NCI-H2196 (cell line): ENCODE results near the gene SF3A1.

Experiments used
- DNase-seq: peaks from one replicate; lab custom pipeline; 2025; ENCODE audit not compliant: unreplicated experiment; lab: John Stamatoyannopoulos, UW

Gene SF3A1

DNA sequence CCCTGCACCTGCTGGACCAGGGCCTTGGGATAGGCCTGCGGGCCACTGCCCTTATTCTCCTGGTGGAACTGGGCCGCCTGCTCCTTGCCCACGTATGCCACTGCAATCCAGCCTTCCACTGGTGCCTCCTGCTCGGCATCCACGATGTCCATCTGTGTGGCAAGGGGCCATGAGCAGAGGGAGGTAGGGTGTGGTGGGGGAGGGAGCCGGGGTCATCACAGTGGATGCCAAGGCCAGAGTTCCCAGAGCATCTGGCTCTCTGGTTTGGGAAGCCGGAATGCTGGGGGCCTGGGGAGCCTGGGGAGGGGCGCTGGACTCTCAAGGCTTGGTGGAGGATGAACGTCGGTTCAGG lies 29.9 kb upstream of the SF3A1 start:
- no peak for DNase-seq

GRCh38 chr22:30385942-30386341 lies 29.2 kb upstream of the SF3A1 start:
- DNase-seq, result no peak

DNA sequence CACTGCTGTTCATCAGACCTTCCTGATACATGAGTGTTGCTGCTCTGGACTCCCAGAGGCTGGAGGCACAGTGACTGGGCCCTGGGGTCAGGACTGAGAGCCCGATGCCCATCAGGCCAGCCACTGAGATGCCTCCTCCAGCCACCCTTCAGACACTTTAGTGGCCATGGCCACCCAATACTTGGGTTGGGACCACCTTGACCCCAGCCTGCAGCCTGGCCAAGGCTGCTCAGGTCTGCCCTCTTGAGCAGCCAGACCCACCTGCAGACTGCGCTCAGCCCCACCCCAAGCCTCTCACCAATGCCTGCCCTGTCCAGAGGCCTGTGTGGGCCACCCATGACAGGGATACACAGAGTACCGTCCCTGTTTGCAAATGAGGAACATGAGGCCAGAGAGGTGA lies 26.4 kb upstream of the SF3A1 start:
- no peak for DNase-seq

- DNase-seq, result no peak
Measured at GRCh38 chr22:30382340-30382739, 25.6 kb upstream of the SF3A1 start.

GRCh38 chr22:30381264-30381663 lies 24.6 kb upstream of the SF3A1 start:
- DNase-seq, result no peak

- DNase-seq, result no peak
Measured at GRCh38 chr22:30380011-30380410, 23.3 kb upstream of the SF3A1 start.

DNA sequence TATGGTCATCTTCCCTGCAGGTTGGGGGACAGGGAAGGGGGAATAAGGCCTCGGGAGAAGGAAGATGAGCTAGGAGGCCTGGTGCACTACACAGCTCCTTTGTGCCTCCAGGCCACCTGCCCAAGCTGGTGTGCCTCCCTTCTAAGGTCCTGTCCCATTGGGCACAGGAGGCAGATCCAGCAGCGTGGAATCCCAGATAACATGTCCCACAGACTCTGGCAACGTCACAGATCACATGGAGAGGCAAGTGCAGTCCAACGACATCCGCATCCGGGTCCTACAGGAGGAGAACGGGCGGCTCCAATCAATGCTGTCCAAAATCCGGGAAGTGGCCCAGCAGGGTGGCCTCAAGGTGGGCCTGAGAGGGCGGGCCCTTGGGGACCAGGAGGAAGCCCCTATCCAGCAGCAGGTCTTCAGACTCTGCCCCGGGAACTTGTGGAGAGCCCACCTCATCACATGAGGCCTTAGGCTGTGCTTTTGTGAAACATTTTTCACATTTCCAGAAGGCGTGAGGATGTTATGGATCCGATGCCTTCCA lies 18.7 kb upstream of the SF3A1 start:
- DNase-seq, result no peak

- DNase-seq, result no peak
Measured at GRCh38 chr22:30373331-30374325, 16.9 kb upstream of the SF3A1 start.

- no peak for DNase-seq
Measured at GRCh38 chr22:30372915-30373314, 16.2 kb upstream of the SF3A1 start.

GRCh38 chr22:30371981-30372380 lies 15.3 kb upstream of the SF3A1 start:
- no peak for DNase-seq

DNA sequence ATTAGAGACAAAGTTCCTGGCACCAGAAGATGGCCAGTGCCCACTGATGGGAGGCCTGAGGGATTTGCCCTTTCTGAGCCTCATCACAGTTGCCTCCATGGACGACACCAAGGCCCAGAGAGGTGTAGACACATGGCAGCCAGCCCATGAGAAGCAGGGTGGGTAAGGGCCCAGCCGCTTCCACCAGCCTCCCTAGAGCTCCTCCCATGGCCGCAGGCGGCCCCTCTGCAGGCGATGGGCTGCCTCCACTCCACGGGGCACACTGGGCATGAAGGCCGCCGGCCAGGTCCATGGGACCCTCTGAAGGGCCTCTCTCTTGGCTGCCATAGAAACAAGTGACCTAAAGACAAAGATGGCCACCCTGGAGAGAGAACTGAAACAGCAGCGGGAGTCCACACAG lies 14.6 kb upstream of the SF3A1 start:
- DNase-seq, result no peak

- no peak for DNase-seq
Measured at GRCh38 chr22:30370641-30371230, 14.0 kb upstream of the SF3A1 start.

DNA sequence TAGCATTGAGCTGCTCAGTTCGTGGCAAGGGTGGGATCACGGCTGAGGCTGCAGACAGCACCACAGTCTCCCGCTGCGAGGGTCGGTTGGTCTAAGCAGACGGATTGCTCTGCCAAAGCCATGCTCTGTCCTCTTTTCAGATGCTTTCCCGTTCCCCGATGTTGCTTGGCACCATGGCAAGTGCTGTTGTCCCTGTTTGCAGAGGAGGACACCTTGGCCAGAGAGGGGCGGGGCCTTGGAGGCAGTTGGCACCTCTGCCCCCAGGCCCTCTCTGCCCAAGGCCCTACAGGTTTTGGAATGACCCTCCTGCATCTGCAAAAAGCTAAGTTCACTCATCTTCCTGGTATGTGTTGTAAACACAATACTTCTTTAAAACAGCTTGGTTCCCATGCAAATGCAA lies 11.7 kb upstream of the SF3A1 start:
- no peak for DNase-seq

GRCh38 chr22:30365891-30366290 lies 9.2 kb upstream of the SF3A1 start:
- DNase-seq, result no peak

GRCh38 chr22:30362651-30363281 lies 6.1 kb upstream of the SF3A1 start:
- no peak for DNase-seq

GRCh38 chr22:30361916-30362650 lies 5.4 kb upstream of the SF3A1 start:
- DNase-seq, result peak; percentile 29

GRCh38 chr22:30358541-30358940 lies 1.8 kb upstream of the SF3A1 start:
- no peak for DNase-seq

GRCh38 chr22:30357650-30358215 lies 1.0 kb upstream of the SF3A1 start:
- DNase-seq, result no peak

- no peak for DNase-seq
Measured at GRCh38 chr22:30357236-30357570, 509 bp upstream of the SF3A1 start.

- DNase-seq, result no peak
Measured at GRCh38 chr22:30354644-30355043, 2.0 kb downstream of the SF3A1 start.

- no peak for DNase-seq
Measured at GRCh38 chr22:30351226-30351625, 5.5 kb downstream of the SF3A1 start.
